ENCODE results near the gene PEPD. TPM values are rescaled to one million over a fixed set of nuclear protein-coding genes. Genes with fewer than 3 reads are reported as not detected.

Gene PEPD
- polyA plus RNA-seq, 3 donors: 61.5 to 218 (median 171) TPM

DNA sequence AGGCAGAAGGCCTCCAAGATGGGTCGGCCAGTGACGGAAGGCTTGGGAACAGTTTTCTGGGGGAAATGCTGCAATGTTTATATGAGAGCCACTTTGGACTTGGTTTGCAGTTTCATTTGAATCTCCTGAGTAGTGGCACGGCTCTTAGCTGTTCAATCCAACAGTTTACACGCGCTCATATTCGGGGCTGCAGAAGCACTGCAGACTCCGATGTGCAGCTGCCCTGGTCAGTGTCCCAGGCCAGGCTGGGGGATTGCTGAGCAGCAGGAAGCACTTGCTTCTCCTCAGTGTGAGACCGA lies 116.4 kb downstream of the PEPD start:
- Histone ChIP-seq H3K4me2 (replicated peaks; ENCODE audit: extremely low read depth, low read length, poor library complexity, severe bottlenecking) (no peak overlapping the region), H3K4me3 (replicated peaks in 1 of 3; ENCODE audit: low read depth in 2 of 3, low read length in 3 of 3) (no peak overlapping the region), H2AFZ (ENCODE audit: insufficient read depth, low read depth, low read length, poor library complexity, severe bottlenecking) (no peak overlapping the region), H3K79me2 (ENCODE audit: insufficient read depth, low read length) (no peaks in the 10 kb centered on the region), H4K20me1 (ENCODE audit: insufficient read depth, low read length) (no peaks in the 10 kb centered on the region), H3K27ac (ENCODE audit: low read depth in 1 of 2, low read length in 2 of 2) (no peak overlapping the region), H3K27me3 (ENCODE audit: control insufficient read depth in 2 of 2, insufficient read depth in 2 of 2, low read length in 2 of 2) (no peaks in the 10 kb centered on the region), H3K4me1 (ENCODE audit: control insufficient read depth in 1 of 2, insufficient read depth in 2 of 2, low read length in 2 of 2) (peaks cover 46 to 62% of the 10 kb centered on the region in 2 donors), H3K9ac (ENCODE audit: insufficient read depth, low read length, poor library complexity, severe bottlenecking) (no peak overlapping the region), H3K9me3 (replicated peaks in 1 of 2; ENCODE audit: control insufficient read depth in 1 of 2, insufficient read depth in 1 of 2, low read length in 2 of 2) (no peaks in the 10 kb centered on the region), H3K36me3 (replicated peaks in 1 of 2; ENCODE audit: control insufficient read depth in 1 of 2, insufficient read depth in 2 of 2, low read length in 2 of 2) (no peaks in the 10 kb centered on the region)
- no peaks in the 10 kb centered on the region for H3K9me3 Mint-ChIP-seq
- H3K27ac Mint-ChIP-seq: no peak overlapping the region
- peaks cover 53% of the 10 kb centered on the region for H3K4me1 Mint-ChIP-seq
- H3K36me3 Mint-ChIP-seq: peaks cover 4 to 6% of the 10 kb centered on the region in 2 donors
- H3K27me3 Mint-ChIP-seq (ENCODE audit: low read depth in 3 of 3): peaks cover 0 to 4% (median 0%) of the 10 kb centered on the region in 3 donors
- TF ChIP-seq, protein P1, sequence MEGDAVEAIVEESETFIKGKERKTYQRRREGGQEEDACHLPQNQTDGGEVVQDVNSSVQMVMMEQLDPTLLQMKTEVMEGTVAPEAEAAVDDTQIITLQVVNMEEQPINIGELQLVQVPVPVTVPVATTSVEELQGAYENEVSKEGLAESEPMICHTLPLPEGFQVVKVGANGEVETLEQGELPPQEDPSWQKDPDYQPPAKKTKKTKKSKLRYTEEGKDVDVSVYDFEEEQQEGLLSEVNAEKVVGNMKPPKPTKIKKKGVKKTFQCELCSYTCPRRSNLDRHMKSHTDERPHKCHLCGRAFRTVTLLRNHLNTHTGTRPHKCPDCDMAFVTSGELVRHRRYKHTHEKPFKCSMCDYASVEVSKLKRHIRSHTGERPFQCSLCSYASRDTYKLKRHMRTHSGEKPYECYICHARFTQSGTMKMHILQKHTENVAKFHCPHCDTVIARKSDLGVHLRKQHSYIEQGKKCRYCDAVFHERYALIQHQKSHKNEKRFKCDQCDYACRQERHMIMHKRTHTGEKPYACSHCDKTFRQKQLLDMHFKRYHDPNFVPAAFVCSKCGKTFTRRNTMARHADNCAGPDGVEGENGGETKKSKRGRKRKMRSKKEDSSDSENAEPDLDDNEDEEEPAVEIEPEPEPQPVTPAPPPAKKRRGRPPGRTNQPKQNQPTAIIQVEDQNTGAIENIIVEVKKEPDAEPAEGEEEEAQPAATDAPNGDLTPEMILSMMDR (IDR thresholded peaks at IDR 0.05): no peak
- 83% methylated on average over 8 of the region's 8 CpGs for WGBS (ENCODE audit: insufficient coverage)
- no peak for DNase-seq
- H3K4me3 Mint-ChIP-seq: no peak overlapping the region
- intact Hi-C loops (cut with micrococcal nuclease): loop anchor here (10.0 kb wide), 2 partner anchors 100 to 260 kb away; partner anchors contain the start of gene CEBPA (in 2 of the 2)

DNA sequence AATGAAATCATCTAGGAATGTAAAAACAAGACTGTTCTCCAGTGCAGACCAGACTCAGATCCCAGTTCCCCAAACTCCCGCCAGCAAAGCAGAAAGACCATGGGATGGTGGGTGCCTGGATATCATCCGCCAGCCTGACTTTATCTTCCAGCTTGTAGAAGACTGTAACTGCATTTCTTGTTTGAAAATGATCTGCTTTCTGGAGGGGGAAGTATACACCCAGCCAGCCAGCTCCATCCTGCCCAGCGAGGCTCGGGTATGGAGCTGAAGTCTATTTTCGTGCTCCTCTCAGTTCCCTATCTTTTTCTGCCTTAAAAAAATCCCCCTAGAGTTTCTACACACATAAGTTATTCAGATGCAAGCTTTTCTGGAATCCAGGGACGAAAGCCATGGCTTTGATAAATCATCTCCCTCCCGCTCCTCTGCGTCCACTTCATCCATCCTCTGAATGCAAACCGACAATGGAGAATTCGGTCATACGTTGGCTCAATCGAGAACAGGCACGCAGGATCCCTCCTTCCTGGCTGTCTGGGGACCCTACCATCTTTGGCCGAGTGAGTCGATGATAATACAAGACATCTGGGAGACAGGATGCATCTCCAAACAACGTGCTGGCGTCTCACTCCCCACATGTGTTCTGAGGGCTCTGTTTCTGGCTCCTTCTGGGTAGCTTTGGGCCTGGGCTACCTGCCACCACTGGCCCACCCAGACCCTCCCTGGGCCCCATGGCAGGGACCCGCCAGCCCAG lies 116.9 kb downstream of the PEPD start:
- H3K4me3 ChIP-seq (replicated peaks in 1 of 3; ENCODE audit: low read depth in 2 of 3, low read length in 3 of 3): peak overlapping the region in 1 of 3 experiments; percentile 49
- Mint-ChIP-seq H3K36me3 (peaks cover 4 to 5% of the 10 kb centered on the region in 2 donors), H3K27me3 (ENCODE audit: low read depth in 3 of 3) (peaks cover 0 to 6% (median 0%) of the 10 kb centered on the region in 3 donors), H3K9me3 (no peaks in the 10 kb centered on the region), H3K4me1 (peaks cover 53% of the 10 kb centered on the region), H3K27ac (peak overlapping the region in 6 of 7 donors; percentile 65 to 83 (median 78)), H3K4me3 (peak overlapping the region in 1 of 2 donors; percentile 68)
- no peak overlapping the region for H3K9ac ChIP-seq (ENCODE audit: insufficient read depth, low read length, poor library complexity, severe bottlenecking)
- peaks cover 46 to 62% of the 10 kb centered on the region in 2 donors for H3K4me1 ChIP-seq (ENCODE audit: control insufficient read depth in 1 of 2, insufficient read depth in 2 of 2, low read length in 2 of 2)
- peak overlapping the region; percentile 54 for H3K4me2 ChIP-seq (replicated peaks; ENCODE audit: extremely low read depth, low read length, poor library complexity, severe bottlenecking)
- no peaks in the 10 kb centered on the region for H3K36me3 ChIP-seq (replicated peaks in 1 of 2; ENCODE audit: control insufficient read depth in 1 of 2, insufficient read depth in 2 of 2, low read length in 2 of 2)
- TF ChIP-seq, protein P1 (IDR thresholded peaks at IDR 0.05): no peak
- H2AFZ ChIP-seq (ENCODE audit: insufficient read depth, low read depth, low read length, poor library complexity, severe bottlenecking): no peak overlapping the region
- H3K9me3 ChIP-seq (replicated peaks in 1 of 2; ENCODE audit: control insufficient read depth in 1 of 2, insufficient read depth in 1 of 2, low read length in 2 of 2): no peaks in the 10 kb centered on the region
- peak in 1 of 3 donors; percentile 23 for DNase-seq
- H3K27ac ChIP-seq (ENCODE audit: low read depth in 1 of 2, low read length in 2 of 2): peak overlapping the region; percentile 14 to 27
- no peaks in the 10 kb centered on the region for H4K20me1 ChIP-seq (ENCODE audit: insufficient read depth, low read length)
- no peaks in the 10 kb centered on the region for H3K27me3 ChIP-seq (ENCODE audit: control insufficient read depth in 2 of 2, insufficient read depth in 2 of 2, low read length in 2 of 2)
- WGBS (ENCODE audit: insufficient coverage): 64% methylated on average over 15 of the region's 18 CpGs
- intact Hi-C loops (cut with micrococcal nuclease): loop anchor here (10.0 kb wide), 2 partner anchors 100 to 260 kb away; partner anchors contain the start of gene CEBPA (in 2 of the 2)
- H3K79me2 ChIP-seq (ENCODE audit: insufficient read depth, low read length): no peaks in the 10 kb centered on the region
